PFSK-1 (cell line): ENCODE measurements around the gene CCNT1.

Experiments used
- FOXP2 ChIP-seq: optimal IDR thresholded peaks from 2 replicates; pipeline ENCODE3; 2011; ENCODE audit warnings: borderline replicate concordance, control low read depth, inconsistent platforms; ENCODE audit not compliant: insufficient read depth; ENCODE audit errors: extremely low read length, extremely low read depth
- POLR2AphosphoS5 ChIP-seq: IDR thresholded peaks from 2 replicates; pipeline ENCODE4 v1.6.1; 2012; ENCODE audit warnings: low read depth, mild to moderate bottlenecking, control low read depth, low read length, moderate library complexity
- REST ChIP-seq, 2 experiments: IDR thresholded peaks; 2 replicates each; pipeline versions ENCODE4 v1.6.1 to v1.8.0; 2011 to 2012; ENCODE audit warnings: low read depth in 2 of 2, low read length in 2 of 2, control low read depth in 1 of 2, inconsistent platforms in 1 of 2, mild to moderate bottlenecking in 1 of 2, moderate library complexity in 1 of 2; ENCODE audit not compliant: insufficient read depth in 1 of 2
- SIN3A ChIP-seq: IDR thresholded peaks from 2 replicates; pipeline ENCODE4 v1.6.1; 2012; ENCODE audit warnings: mild to moderate bottlenecking, low read length, moderate library complexity, borderline replicate concordance; ENCODE audit not compliant: insufficient read depth
- TAF1 ChIP-seq: IDR thresholded peaks from 2 replicates; pipeline ENCODE4 v1.6.1; 2012; ENCODE audit warnings: low read length, control low read depth, borderline replicate concordance; ENCODE audit not compliant: insufficient read depth

GRCh38 chr12:48682927-48683326, 33.6 kb downstream of the CCNT1 start:
- TF ChIP-seq POLR2AphosphoS5 (no peak), SIN3A (no peak), REST (IDR thresholded peaks at IDR 0.05; ENCODE audit: insufficient read depth in 1 of 2, low read depth in 2 of 2, low read length in 2 of 2) (no peak), TAF1 (no peak), FOXP2 (no peak)
